Transverse colon (tissue), 4 donors: ENCODE measurements around the gene TMEM255B. TPM values are rescaled to one million over a fixed set of nuclear protein-coding genes. Genes with fewer than 3 reads are reported as not detected.

ENCODE experiments used
- DNase-seq: peaks from one replicate; pipeline ENCODE4 v3.0.0-alpha.2; 2019
- H3K27ac ChIP-seq, 4 donors: fragments of 200-600 bp; sonication (generic); 2 replicates each; pipeline ENCODE4 v1.5.1; 2016 to 2018; ENCODE audit warnings: inconsistent platforms in 4 of 4
- H3K27me3 ChIP-seq: fragments of 200-600 bp; sonication (generic); 2 replicates; pipeline ENCODE4 v1.5.1; 2017; ENCODE audit warnings: inconsistent platforms
- H3K36me3 ChIP-seq, 4 donors: fragments of 200-600 bp; sonication (generic); 2 replicates each; pipeline ENCODE4 v1.5.1; 2017 to 2019; ENCODE audit warnings: inconsistent platforms in 4 of 4
- H3K4me1 ChIP-seq, 4 donors: fragments of 200-600 bp; sonication (generic); 2 replicates each; pipeline ENCODE4 v1.5.1; 2017 to 2020; ENCODE audit warnings: inconsistent platforms in 4 of 4
- H3K4me3 ChIP-seq, 4 donors: fragments of 200-600 bp; sonication (generic); 1 replicate in 1 of 4; 2 replicates in 3 of 4; pipeline versions ENCODE4 v1.5.1 to v1.6.1; 2017 to 2019; ENCODE audit warnings: inconsistent platforms in 4 of 4
- H3K9me3 ChIP-seq, 2 donors: fragments of 200-600 bp; sonication (generic); 2 replicates each; pipeline ENCODE4 v1.5.1; 2017 to 2019; ENCODE audit warnings: inconsistent platforms in 2 of 2
- EP300 ChIP-seq: sonication (generic); formaldehyde crosslinking; IDR thresholded peaks from one replicate; pipeline ENCODE4 v1.6.1; 2017; ENCODE audit warnings: antibody characterized with exemption, low read depth
- POLR2A ChIP-seq: fragments of 450-650 bp; IDR thresholded peaks from one replicate; pipeline ENCODE4 v1.6.1; 2016; ENCODE audit warnings: antibody characterized with exemption, mild to moderate bottlenecking, moderate library complexity
- POLR2AphosphoS5 ChIP-seq, 3 donors: sonication (generic); formaldehyde crosslinking; IDR thresholded peaks; one replicate each; pipeline ENCODE4 v1.6.1; 2016; ENCODE audit warnings: antibody characterized with exemption in 3 of 3
- WGBS, 2 donors: methylation state at CpG; one replicate each; pipeline ENCODE4 v1.1.5; 2018; ENCODE audit warnings: low coverage in 1 of 2; 5-methylcytosine and 5-hydroxymethylcytosine counted together
- in situ Hi-C, 4 donors: fragments of 200-750 bp; cut with MboI; loops; one replicate each; pipeline versions ENCODE4 v1.15.0 to v1.15.1; 2017; ENCODE audit warnings: low sequenced_read_pairs in 3 of 4, low pct_ligation_motif_present in 1 of 4, low pct_unique_long_range_greater_than_20kb in 1 of 4
- intact Hi-C: fragments of 100-400 bp; cut with DNase I; formaldehyde crosslinking; loops from one replicate; pipeline ENCODE4 v1.15.1; 2023; ENCODE audit warnings: low total_unique reads
- total RNA-seq, 4 donors: library from RNA; depleted of rRNA; stranded (reverse); fragments of >200 nt; gene quantifications; one replicate each; pipeline ENCODE4 v1.1.0, GENCODE V29; 2016
- TF ChIP-seq, protein P1 (sequence below), 5 experiments: fragments of 200-600 bp in 3 of 5; fragments of 450-650 bp in 2 of 5; sonication (generic) in 3 of 5; IDR thresholded peaks; 1 replicate in 2 of 5; 2 replicates in 3 of 5; pipeline ENCODE4 v1.5.1; 2016 to 2017; ENCODE audit warnings: antibody characterized with exemption in 5 of 5, inconsistent platforms in 3 of 5, mild to moderate bottlenecking in 2 of 5, moderate library complexity in 1 of 5

TMEM255B gene
- total RNA-seq, 4 donors from 2014 or later = 0.79 to 27.7 (median 9.4) TPM

GRCh38 chr13:113765564-113765910 lies 6.5 kb downstream of the TMEM255B start:
- 38 to 47% methylated on average over 3 to 4 of the region's 4 CpGs for WGBS, 2 donors

GRCh38 chr13:113766035-113766800 lies 7.2 kb downstream of the TMEM255B start:
- Histone ChIP-seq H3K27ac (no peak overlapping the region), H3K36me3 (no peaks in the 10 kb centered on the region), H3K4me1 (no peaks in the 10 kb centered on the region), H3K27me3 (peaks cover 6% of the 10 kb centered on the region), H3K9me3 (no peaks in the 10 kb centered on the region), H3K4me3 (no peak overlapping the region)
- TF ChIP-seq, protein P1, sequence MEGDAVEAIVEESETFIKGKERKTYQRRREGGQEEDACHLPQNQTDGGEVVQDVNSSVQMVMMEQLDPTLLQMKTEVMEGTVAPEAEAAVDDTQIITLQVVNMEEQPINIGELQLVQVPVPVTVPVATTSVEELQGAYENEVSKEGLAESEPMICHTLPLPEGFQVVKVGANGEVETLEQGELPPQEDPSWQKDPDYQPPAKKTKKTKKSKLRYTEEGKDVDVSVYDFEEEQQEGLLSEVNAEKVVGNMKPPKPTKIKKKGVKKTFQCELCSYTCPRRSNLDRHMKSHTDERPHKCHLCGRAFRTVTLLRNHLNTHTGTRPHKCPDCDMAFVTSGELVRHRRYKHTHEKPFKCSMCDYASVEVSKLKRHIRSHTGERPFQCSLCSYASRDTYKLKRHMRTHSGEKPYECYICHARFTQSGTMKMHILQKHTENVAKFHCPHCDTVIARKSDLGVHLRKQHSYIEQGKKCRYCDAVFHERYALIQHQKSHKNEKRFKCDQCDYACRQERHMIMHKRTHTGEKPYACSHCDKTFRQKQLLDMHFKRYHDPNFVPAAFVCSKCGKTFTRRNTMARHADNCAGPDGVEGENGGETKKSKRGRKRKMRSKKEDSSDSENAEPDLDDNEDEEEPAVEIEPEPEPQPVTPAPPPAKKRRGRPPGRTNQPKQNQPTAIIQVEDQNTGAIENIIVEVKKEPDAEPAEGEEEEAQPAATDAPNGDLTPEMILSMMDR (IDR thresholded peaks at IDR 0.05) = no peak
- no peak for TF ChIP-seq EP300
- TF ChIP-seq POLR2A = no peak
- no peak for TF ChIP-seq POLR2AphosphoS5 (IDR thresholded peaks at IDR 0.05)
- no peak for DNase-seq
- intact Hi-C loops (no loop called here), in situ Hi-C loops (no loop called here)
- 82% methylated on average over 30 of the region's 30 CpGs; no CpG with 5 or more reads in 1 of the 2 donors for WGBS, 2 donors

More at GRCh38 chr13:113765564-113765910, 6.5 kb downstream of the TMEM255B start:
- TF ChIP-seq, protein P1 (IDR thresholded peaks at IDR 0.05) = no peak
- no peak for TF ChIP-seq POLR2A
- no peak for TF ChIP-seq POLR2AphosphoS5 (IDR thresholded peaks at IDR 0.05)
- TF ChIP-seq EP300 = no peak
- in situ Hi-C loops (no loop called here), intact Hi-C loops (no loop called here)
- no peak overlapping the region for H3K27ac ChIP-seq
- no peaks in the 10 kb centered on the region for H3K4me1 ChIP-seq
- H3K36me3 ChIP-seq = no peaks in the 10 kb centered on the region
- H3K27me3 ChIP-seq = peaks cover 12% of the 10 kb centered on the region
- no peak for DNase-seq
- H3K4me3 ChIP-seq = no peak overlapping the region
- no peaks in the 10 kb centered on the region for H3K9me3 ChIP-seq

GRCh38 chr13:113767366-113767765 lies 8.3 kb downstream of the TMEM255B start:
- WGBS, 2 donors = 57 to 72% methylated on average over 2 of the region's 2 CpGs
- Histone ChIP-seq H3K4me1 (no peaks in the 10 kb centered on the region), H3K36me3 (no peaks in the 10 kb centered on the region), H3K27ac (no peak overlapping the region), H3K27me3 (no peaks in the 10 kb centered on the region), H3K4me3 (no peak overlapping the region), H3K9me3 (no peaks in the 10 kb centered on the region)
- intact Hi-C loops (no loop called here), in situ Hi-C loops (no loop called here)
- no peak for TF ChIP-seq POLR2A
- TF ChIP-seq, protein P1 (IDR thresholded peaks at IDR 0.05) = no peak
- TF ChIP-seq EP300 = no peak
- TF ChIP-seq POLR2AphosphoS5 (IDR thresholded peaks at IDR 0.05) = no peak
- no peak for DNase-seq

DNA sequence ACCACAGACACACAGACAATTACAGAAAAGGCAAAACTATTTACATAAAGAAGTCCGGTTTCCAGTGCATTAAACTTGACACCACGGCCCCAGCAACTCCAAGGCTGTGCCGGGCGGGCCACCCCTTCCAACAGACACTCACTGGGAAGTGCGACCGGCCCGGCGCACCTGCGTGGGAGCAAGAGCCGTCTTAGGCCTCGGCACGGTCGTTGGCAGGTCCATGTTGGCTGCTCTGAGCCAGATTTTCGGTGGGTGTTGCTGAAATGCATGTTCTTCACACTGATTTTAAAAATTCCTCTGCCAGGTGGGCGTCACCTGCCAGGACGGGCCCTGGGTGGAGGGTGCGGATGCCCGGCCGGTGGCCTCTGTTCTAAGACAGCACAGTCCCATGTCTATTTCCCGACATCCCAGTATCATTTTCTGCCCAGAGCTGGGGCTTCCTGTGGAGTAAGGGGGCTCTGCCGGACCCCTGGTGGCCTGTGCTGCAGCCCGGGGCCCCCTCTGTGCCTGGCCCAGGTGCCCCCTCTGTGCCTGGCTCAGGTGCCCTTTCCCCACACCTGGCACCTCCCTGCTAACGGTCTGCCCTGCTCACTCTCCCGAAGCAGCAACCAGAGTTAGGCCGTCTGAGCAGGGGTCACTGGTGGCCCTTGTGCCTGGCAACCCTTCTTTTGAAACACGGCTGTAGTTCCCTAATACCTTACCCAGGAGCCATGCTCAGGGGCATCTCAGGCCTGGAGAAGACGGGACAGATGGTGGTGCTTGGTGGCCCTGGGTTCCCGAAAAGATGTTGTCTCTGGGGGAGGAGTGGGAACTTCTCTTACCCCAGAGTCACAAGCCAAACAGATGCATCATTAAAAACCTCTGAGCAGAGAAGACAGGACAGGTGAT lies 9.2 kb downstream of the TMEM255B start:
- intact Hi-C loops = no loop called here
- Histone ChIP-seq H3K27ac (no peak overlapping the region), H3K4me1 (no peaks in the 10 kb centered on the region), H3K9me3 (no peaks in the 10 kb centered on the region), H3K36me3 (no peaks in the 10 kb centered on the region), H3K27me3 (no peaks in the 10 kb centered on the region), H3K4me3 (no peak overlapping the region)
- WGBS, 2 donors = 88 to 96% methylated on average over 8 to 28 of the region's 28 CpGs
- TF ChIP-seq EP300 (no peak), POLR2A (no peak), POLR2AphosphoS5 (IDR thresholded peaks at IDR 0.05) (no peak)
- TF ChIP-seq, protein P1 (IDR thresholded peaks at IDR 0.05) = no peak
- in situ Hi-C loops = no loop called here
- DNase-seq = no peak
